ENCODE data around the gene SORCS3.

GRCh38 chr10:104663563-104663962 is 22.5 kb downstream of the SORCS3 start:
- TF ChIP-seq CTCF (IDR thresholded peaks at IDR 0.05; ENCODE audit: borderline replicate concordance, extremely low read depth, low read length, poor library complexity, severe bottlenecking) (no peak), EZH2 (IDR thresholded peaks at IDR 0.05; ENCODE audit: borderline replicate concordance, low read depth, low read length, severe bottlenecking) (no peak)
